Prostate gland (tissue), 2 donors: ENCODE measurements around the gene ALDH7A1.

ENCODE experiments used
- POLR2A ChIP-seq: fragments of 450-650 bp; IDR thresholded peaks from one replicate; pipeline ENCODE4 v1.6.1; 2016; ENCODE audit warnings: antibody characterized with exemption, mild to moderate bottlenecking
- POLR2AphosphoS5 ChIP-seq: sonication (generic); formaldehyde crosslinking; IDR thresholded peaks from one replicate; pipeline ENCODE4 v1.6.1; 2017; ENCODE audit warnings: antibody characterized with exemption
- TF ChIP-seq, protein P1 (sequence below), 4 experiments: fragments of 200-600 bp in 2 of 4; fragments of 450-650 bp in 2 of 4; sonication (generic) in 2 of 4; IDR thresholded peaks; 1 replicate in 3 of 4; 2 replicates in 1 of 4; pipeline ENCODE4 v1.5.1; 2016 to 2019; ENCODE audit warnings: antibody characterized with exemption in 4 of 4, mild to moderate bottlenecking in 2 of 4, moderate library complexity in 2 of 4

DNA sequence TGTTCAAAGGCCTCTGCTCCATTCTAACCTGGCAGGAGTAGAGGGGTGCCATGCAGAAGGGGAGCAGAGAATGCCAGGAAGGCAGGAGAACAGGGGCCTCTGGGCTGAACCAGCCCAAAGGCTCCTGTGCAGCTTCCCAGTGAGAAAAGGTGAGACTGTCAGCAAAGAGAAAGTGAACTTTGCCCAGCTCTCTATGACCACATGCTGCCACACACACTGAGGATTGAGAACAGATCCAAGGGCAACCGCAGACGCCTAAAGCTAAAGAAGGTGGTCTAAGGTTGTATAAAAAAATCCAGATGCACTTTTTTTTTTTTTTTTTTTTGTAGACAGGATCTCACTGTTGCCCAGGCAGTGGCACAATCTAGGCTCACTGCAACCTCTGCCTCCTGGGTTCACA is 51.4 kb downstream of the ALDH7A1 start:
- TF ChIP-seq, protein P1, sequence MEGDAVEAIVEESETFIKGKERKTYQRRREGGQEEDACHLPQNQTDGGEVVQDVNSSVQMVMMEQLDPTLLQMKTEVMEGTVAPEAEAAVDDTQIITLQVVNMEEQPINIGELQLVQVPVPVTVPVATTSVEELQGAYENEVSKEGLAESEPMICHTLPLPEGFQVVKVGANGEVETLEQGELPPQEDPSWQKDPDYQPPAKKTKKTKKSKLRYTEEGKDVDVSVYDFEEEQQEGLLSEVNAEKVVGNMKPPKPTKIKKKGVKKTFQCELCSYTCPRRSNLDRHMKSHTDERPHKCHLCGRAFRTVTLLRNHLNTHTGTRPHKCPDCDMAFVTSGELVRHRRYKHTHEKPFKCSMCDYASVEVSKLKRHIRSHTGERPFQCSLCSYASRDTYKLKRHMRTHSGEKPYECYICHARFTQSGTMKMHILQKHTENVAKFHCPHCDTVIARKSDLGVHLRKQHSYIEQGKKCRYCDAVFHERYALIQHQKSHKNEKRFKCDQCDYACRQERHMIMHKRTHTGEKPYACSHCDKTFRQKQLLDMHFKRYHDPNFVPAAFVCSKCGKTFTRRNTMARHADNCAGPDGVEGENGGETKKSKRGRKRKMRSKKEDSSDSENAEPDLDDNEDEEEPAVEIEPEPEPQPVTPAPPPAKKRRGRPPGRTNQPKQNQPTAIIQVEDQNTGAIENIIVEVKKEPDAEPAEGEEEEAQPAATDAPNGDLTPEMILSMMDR (IDR thresholded peaks at IDR 0.05) = no peak
- no peak for TF ChIP-seq POLR2A
- TF ChIP-seq POLR2AphosphoS5 = no peak
